Ovary (tissue), 9 donors: ENCODE results near the gene FBXL5. TPM values are rescaled to one million over a fixed set of nuclear protein-coding genes. Genes with fewer than 3 reads are reported as not detected.
A peak's percentile ranks its signal among the peaks of the same experiment; 100 is the strongest.
"Not testable (repeated sequence)": the region's sequence is repeated elsewhere in the genome, so short reads cannot be mapped to it uniquely, and the experiment has no call there.

Source experiments
- DNase-seq, 5 donors: peaks; one replicate each; pipeline ENCODE4 v3.0.0-alpha.2; 2019 to 2020
- H3K27ac ChIP-seq, 2 donors: fragments of 200-600 bp; one replicate each; pipeline versions ENCODE4 v1.5.1 to v1.8.0; 2019 to 2022
- H3K27me3 ChIP-seq: fragments of 200-600 bp; one replicate; pipeline ENCODE4 v1.8.0; 2022
- H3K36me3 ChIP-seq: fragments of 200-600 bp; sonication (generic); one replicate; pipeline ENCODE4 v1.5.1; 2019
- H3K4me1 ChIP-seq: one replicate; pipeline ENCODE4 v1.8.1; 2013; ENCODE audit warnings: mild to moderate bottlenecking, moderate library complexity; ENCODE audit not compliant: insufficient read depth
- H3K4me3 ChIP-seq: fragments of 200-600 bp; sonication (generic); one replicate; pipeline ENCODE4 v1.5.1; 2017
- H3K9me3 ChIP-seq, 2 donors: fragments of 200-600 bp in 1 of 2; sonication (generic) in 1 of 2; one replicate each; pipeline versions ENCODE4 v1.5.1 to v1.8.1; 2013 to 2019; ENCODE audit warnings: mild to moderate bottlenecking in 1 of 2, moderate library complexity in 1 of 2
- EP300 ChIP-seq: sonication (generic); formaldehyde crosslinking; IDR thresholded peaks from one replicate; pipeline ENCODE4 v1.6.1; 2017; ENCODE audit warnings: antibody characterized with exemption
- POLR2A ChIP-seq: fragments of 450-650 bp; IDR thresholded peaks from one replicate; pipeline ENCODE4 v1.6.1; 2017; ENCODE audit warnings: antibody characterized with exemption, mild to moderate bottlenecking, moderate library complexity
- WGBS, 3 donors: extraction: QIAGEN DNeasy Blood & Tissue Kit in 1 of 3; methylation state at CpG; one replicate each; pipeline versions ENCODE4 v1.1.5 to v1.1.7; 2013 to 2017; 5-methylcytosine and 5-hydroxymethylcytosine counted together
- intact Hi-C, 4 donors: fragments of 100-400 bp; cut with DNase I; formaldehyde crosslinking; loops; one replicate each; pipeline versions ENCODE4 v1.11.0 to v1.15.1; 2022 to 2023
- polyA plus RNA-seq, 2 donors: library from polyadenylated mRNA; stranded (reverse); fragments of 200-250 nt in 1 of 2; fragments of 350-450 nt in 1 of 2; fragmentation: Illumina TruSeq in 1 of 2; extraction: RNeasy Lipid Tissue Mini Kit (QIAGEN cat#74804) in 1 of 2; gene quantifications; one replicate each; pipeline ENCODE4 v1.2.3, GENCODE V29; 2013 to 2014
- total RNA-seq, 7 donors: library from RNA; depleted of rRNA in 2 of 7; stranded (reverse); fragments of >200 nt in 2 of 7; fragmentation: NEBNext Ultra II Directional in 3 of 7; extraction: Animal tissue kit (Norgen Biotek cat#: 25700) in 3 of 7; gene quantifications; one replicate each; pipeline versions ENCODE4 v1.1.0 to v1.2.4, GENCODE V29; 2016 to 2023
- TF ChIP-seq, protein P1 (sequence below), 3 donors: fragments of 450-650 bp in 2 of 3; fragments of 200-600 bp in 1 of 3; IDR thresholded peaks; one replicate each; pipeline versions ENCODE4 v1.5.1 to v1.8.0; 2016 to 2022; ENCODE audit warnings: antibody characterized with exemption in 3 of 3, mild to moderate bottlenecking in 1 of 3
- donor health status: DM: no; HTN: no; CAD: no; lungs with moderate emphysema.
- donor health status: DM: no; HTN: no; CAD: no.
- donor health status: Bipolar disorder and iron deficiency.
- donor health status: DM: yes; HTN: yes; CAD: no.
- donor health status: DM: no; HTN: no; CAD: no.
- donor health status: DM: yes; HTN: yes; CAD: no.

The FBXL5 gene
- total and polyA plus RNA-seq, 9 donors = 68.7 to 104 (median 90.4) TPM

DNA sequence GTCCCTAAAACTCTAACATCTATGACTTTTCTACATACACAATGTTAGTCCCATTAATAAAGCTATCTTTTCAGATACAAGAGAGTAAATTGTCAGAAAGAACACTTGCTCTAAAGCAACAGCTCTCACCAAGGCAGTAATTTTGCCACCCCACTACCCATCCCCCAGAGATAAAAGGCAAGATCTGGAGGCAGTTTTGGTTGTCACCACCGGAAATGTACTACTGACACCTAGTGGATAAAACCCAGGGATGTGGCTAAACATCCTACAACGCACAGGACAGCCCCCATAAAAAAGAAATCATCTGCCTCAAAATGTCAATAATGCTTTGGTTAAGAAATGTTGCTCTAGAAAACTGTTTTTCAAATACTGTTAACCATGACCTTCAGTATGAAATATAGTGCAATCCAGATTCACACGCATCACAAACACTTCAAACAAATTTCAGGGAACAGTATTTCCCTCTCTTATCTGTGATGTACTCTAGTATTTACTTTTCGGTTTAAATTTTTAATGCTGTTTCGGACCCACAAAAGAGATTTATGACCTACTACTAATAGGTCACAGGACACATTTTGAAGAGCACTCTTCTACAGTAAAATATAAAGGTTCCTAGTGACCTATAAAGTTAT, 5.1 kb downstream of the FBXL5 start:
- H3K36me3 ChIP-seq = no peaks in the 10 kb centered on the region
- 5 to 16% (median 10%) methylated on average over 5 of the region's 5 CpGs for WGBS, 3 donors
- H3K4me1 ChIP-seq = peaks cover 10% of the 10 kb centered on the region
- no peaks in the 10 kb centered on the region for H3K9me3 ChIP-seq
- peak in 1 of 5 donors; percentile 30 for DNase-seq
- no peak for TF ChIP-seq EP300
- TF ChIP-seq, protein P1, sequence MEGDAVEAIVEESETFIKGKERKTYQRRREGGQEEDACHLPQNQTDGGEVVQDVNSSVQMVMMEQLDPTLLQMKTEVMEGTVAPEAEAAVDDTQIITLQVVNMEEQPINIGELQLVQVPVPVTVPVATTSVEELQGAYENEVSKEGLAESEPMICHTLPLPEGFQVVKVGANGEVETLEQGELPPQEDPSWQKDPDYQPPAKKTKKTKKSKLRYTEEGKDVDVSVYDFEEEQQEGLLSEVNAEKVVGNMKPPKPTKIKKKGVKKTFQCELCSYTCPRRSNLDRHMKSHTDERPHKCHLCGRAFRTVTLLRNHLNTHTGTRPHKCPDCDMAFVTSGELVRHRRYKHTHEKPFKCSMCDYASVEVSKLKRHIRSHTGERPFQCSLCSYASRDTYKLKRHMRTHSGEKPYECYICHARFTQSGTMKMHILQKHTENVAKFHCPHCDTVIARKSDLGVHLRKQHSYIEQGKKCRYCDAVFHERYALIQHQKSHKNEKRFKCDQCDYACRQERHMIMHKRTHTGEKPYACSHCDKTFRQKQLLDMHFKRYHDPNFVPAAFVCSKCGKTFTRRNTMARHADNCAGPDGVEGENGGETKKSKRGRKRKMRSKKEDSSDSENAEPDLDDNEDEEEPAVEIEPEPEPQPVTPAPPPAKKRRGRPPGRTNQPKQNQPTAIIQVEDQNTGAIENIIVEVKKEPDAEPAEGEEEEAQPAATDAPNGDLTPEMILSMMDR (IDR thresholded peaks at IDR 0.05) = peak in 2 of 3 donors; percentile 31 to 47
- TF ChIP-seq POLR2A = no peak
- H3K27me3 ChIP-seq = no peaks in the 10 kb centered on the region
- no peak overlapping the region for H3K27ac ChIP-seq
- H3K4me3 ChIP-seq = no peak overlapping the region
- intact Hi-C loops = loop anchor here in 3 of 4 donors (10.0 kb wide), 2 partner anchors 175 to 645 kb away; partner anchors contain the start of gene CPEB2 (in 1 of the 3)

- no peaks in the 10 kb centered on the region for H3K9me3 ChIP-seq
- H3K36me3 ChIP-seq = no peaks in the 10 kb centered on the region
- 50 to 58% (median 50%) methylated on average over 2 of the region's 2 CpGs for WGBS, 3 donors
- TF ChIP-seq, protein P1 (IDR thresholded peaks at IDR 0.05) = no peak
- TF ChIP-seq POLR2A = no peak
- no peak for TF ChIP-seq EP300
- no peak for DNase-seq
- intact Hi-C loops = loop anchor here in 1 of 4 donors (10.0 kb wide), 1 partner anchor 174 kb away; no protein-coding TSS in a partner anchor
- H3K27ac ChIP-seq = no peak overlapping the region
- H3K27me3 ChIP-seq = no peaks in the 10 kb centered on the region
- peaks cover 10% of the 10 kb centered on the region for H3K4me1 ChIP-seq
- no peak overlapping the region for H3K4me3 ChIP-seq
Measured at GRCh38 chr4:15648600-15648999, 6.6 kb downstream of the FBXL5 start.

GRCh38 chr4:15638418-15638817, 16.7 kb downstream of the FBXL5 start:
- intact Hi-C loops = no loop called here
- Histone ChIP-seq H3K4me3 (no peak overlapping the region), H3K27ac (no peak overlapping the region), H3K9me3 (no peaks in the 10 kb centered on the region), H3K36me3 (no peaks in the 10 kb centered on the region), H3K27me3 (no peaks in the 10 kb centered on the region), H3K4me1 (no peaks in the 10 kb centered on the region)
- TF ChIP-seq, protein P1 (IDR thresholded peaks at IDR 0.05) = no peak
- TF ChIP-seq EP300 (no peak), POLR2A (no peak)
- DNase-seq = no peak
- 90 to 92% (median 91%) methylated on average over 6 of the region's 6 CpGs for WGBS, 3 donors

GRCh38 chr4:15636818-15637217, 18.3 kb downstream of the FBXL5 start:
- 94 to 100% (median 98%) methylated on average over 1 of the region's 1 CpG for WGBS, 3 donors
- Histone ChIP-seq H3K9me3 (no peaks in the 10 kb centered on the region), H3K4me1 (no peaks in the 10 kb centered on the region), H3K27me3 (no peaks in the 10 kb centered on the region), H3K36me3 (no peaks in the 10 kb centered on the region), H3K27ac (no peak overlapping the region), H3K4me3 (no peak overlapping the region)
- intact Hi-C loops = no loop called here
- TF ChIP-seq EP300 = no peak
- no peak for TF ChIP-seq POLR2A
- TF ChIP-seq, protein P1 (IDR thresholded peaks at IDR 0.05) = no peak
- DNase-seq = no peak

GRCh38 chr4:15617407-15617806, 37.8 kb downstream of the FBXL5 start:
- H3K27ac ChIP-seq, H3K4me1 ChIP-seq, H3K27me3 ChIP-seq, DNase-seq, H3K9me3 ChIP-seq, H3K36me3 ChIP-seq, H3K4me3 ChIP-seq, intact Hi-C loops: not testable (repeated sequence)
- 95 to 97% (median 96%) methylated on average over 5 of the region's 5 CpGs for WGBS, 3 donors

DNA sequence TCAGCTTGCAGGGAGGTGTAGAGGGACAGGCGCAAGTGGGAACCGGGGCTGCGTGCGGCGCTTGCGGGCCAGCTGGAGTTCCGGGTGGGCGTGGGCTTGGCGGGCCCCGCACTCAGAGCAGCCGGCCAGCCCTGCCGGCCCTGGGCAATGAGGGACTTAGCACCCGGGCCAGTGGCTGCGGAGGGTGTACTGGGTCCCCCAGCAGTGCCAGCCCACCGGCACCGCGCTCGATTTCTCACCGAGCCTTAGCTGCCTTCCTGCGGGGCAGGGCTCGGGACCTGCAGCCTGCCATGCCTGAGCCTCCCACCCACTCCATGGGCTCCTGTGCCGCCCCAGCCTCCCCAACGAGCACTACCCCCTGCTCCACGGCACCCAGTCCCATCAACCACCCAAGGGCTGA, 40.3 kb downstream of the FBXL5 start:
- H3K4me1 ChIP-seq = not testable (repeated sequence)

More for the DNA sequence above, 40.3 kb downstream of the FBXL5 start:
- 96 to 98% (median 97%) methylated on average over 23 to 24 of the region's 24 CpGs for WGBS, 3 donors
- DNase-seq, H3K36me3 ChIP-seq, H3K27me3 ChIP-seq, H3K9me3 ChIP-seq, H3K4me3 ChIP-seq, intact Hi-C loops, H3K27ac ChIP-seq: not testable (repeated sequence)
